ENCODE results near the gene SUMO4. TPM values are rescaled to one million over a fixed set of nuclear protein-coding genes. Genes with fewer than 3 reads are reported as not detected.
A peak's percentile ranks its signal among the peaks of the same experiment; 100 is the strongest.

The SUMO4 gene
- total and polyA plus RNA-seq, 12 donors: 0.06 to 0.68 (median 0.37) TPM; not detected in 1

DNA sequence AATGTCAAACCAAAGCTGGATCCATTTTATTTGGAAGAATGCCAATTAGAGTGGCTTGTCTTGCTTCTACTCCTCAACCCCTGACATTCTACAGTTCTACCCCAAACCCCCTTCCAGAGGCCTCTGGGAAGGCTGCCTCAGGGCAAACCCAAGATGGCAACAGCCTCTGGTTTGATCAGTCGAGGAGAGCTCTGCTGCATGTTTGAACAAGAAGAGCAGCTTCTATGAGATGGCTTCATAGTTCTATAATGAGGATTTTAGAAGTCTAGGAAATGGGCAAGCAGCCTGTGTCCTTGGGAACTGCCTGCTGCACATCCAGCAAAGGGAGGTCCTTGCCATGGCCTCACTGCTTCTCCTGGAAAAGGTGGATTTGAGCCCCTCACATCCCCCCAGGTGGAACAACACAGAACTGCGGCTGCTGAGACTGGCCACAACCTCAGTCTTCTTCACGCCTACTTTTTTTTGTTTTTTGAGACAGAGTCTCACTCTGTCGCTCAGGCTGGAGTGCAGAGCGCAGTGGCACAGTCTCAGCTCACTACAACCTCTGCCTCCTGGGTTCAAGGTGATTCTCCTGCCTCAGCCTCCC, 46.8 kb downstream of the SUMO4 start:
- ATAC-seq: no peak
- Histone ChIP-seq H3K27ac (no peak overlapping the region), H3K4me3 (no peak overlapping the region), H3K4me1 (peaks cover 7 to 20% (median 16%) of the 10 kb centered on the region in 9 donors), H3K9me3 (no peaks in the 10 kb centered on the region), H3K27me3 (peaks cover 0 to 79% (median 57%) of the 10 kb centered on the region in 7 donors), H3K36me3 (no peaks in the 10 kb centered on the region)
- WGBS, 2 donors: 91 to 95% methylated on average over 5 of the region's 5 CpGs
- no peak for DNase-seq
- intact Hi-C loops (cut with DNase I): no loop called here
- TF ChIP-seq, protein P1, sequence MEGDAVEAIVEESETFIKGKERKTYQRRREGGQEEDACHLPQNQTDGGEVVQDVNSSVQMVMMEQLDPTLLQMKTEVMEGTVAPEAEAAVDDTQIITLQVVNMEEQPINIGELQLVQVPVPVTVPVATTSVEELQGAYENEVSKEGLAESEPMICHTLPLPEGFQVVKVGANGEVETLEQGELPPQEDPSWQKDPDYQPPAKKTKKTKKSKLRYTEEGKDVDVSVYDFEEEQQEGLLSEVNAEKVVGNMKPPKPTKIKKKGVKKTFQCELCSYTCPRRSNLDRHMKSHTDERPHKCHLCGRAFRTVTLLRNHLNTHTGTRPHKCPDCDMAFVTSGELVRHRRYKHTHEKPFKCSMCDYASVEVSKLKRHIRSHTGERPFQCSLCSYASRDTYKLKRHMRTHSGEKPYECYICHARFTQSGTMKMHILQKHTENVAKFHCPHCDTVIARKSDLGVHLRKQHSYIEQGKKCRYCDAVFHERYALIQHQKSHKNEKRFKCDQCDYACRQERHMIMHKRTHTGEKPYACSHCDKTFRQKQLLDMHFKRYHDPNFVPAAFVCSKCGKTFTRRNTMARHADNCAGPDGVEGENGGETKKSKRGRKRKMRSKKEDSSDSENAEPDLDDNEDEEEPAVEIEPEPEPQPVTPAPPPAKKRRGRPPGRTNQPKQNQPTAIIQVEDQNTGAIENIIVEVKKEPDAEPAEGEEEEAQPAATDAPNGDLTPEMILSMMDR (IDR thresholded peaks at IDR 0.05): no peak

DNA sequence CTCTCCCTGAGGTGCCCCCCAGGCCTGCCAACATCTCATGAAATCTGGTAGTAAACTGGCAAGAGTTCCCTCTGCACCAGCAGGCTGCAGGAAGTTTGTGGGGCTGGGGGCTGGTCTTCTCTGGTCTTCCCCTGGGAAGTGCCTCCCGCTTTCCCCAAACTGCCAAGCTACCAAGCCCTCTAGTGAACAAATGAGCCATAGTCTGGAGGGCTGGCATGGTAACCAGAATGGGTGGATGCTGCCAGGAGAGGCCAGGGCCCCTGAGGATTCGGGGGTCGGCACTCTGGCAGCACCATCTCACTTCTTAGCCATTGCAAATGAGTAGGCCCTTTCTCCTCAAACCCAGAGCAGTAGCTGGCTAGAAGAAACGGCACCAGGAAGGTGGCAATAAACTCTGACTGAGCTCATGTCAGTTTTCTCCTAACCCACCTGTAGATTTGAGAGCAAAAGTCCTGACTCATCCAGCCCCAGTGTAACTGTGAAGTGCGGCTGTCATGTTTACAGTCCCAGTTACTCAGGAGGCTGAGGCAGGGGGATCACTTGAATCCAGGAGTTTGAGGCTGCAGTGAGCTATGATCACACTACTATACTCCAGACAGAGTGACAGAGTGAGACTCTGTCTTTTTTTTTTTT, 48.9 kb downstream of the SUMO4 start:
- TF ChIP-seq, protein P1 (IDR thresholded peaks at IDR 0.05): no peak
- ATAC-seq: no peak
- Histone ChIP-seq H3K9me3 (no peaks in the 10 kb centered on the region), H3K4me1 (peaks cover 15 to 37% (median 29%) of the 10 kb centered on the region in 9 donors), H3K36me3 (no peaks in the 10 kb centered on the region), H3K27me3 (peaks cover 0 to 70% (median 55%) of the 10 kb centered on the region in 7 donors), H3K27ac (no peak overlapping the region), H3K4me3 (no peak overlapping the region)
- no peak for DNase-seq
- intact Hi-C loops (cut with DNase I): no loop called here
- WGBS, 2 donors: 88 to 93% methylated on average over 5 of the region's 5 CpGs

DNA sequence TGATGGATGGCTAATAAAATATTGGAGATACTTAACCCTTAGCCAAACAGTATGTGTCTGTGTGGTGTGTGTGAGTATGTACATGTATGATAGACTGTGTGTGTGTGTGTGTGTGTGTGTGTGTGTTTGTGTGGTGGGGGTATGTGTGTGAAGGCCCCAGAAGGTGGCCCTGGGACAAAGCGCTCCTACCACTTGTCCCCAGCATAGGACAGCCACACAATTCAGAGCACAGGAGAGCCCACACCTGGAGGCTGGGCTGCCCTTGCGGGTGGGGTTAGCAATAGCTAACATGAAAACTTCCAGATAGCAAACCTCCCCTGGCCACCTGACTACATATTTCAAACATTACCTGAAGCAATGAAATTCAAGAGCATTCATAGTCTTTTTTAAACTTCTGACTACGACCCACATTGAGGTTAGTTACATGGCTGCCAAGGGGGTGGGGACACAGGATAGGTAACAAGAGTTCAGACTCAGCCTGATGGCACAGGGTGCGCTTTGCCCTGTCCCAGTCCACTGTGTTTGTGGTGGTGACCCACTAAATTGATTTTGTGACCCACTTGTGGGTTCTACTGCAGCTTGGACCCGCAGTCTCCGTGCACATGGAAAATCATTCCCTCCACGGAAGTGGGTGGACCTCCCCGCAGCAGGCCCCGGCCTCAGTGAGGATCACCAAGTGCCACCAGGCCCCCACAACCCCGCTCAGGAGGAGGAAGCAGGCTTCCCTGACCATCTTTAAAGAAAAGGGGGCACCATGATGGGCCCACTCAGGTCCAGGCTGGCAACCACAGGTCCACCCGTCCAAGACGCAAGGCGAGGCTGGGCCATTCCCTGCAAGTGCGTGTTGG, 50.0 kb downstream of the SUMO4 start:
- WGBS, 2 donors: 82 to 86% methylated on average over 14 of the region's 14 CpGs
- intact Hi-C loops (cut with DNase I): loop anchor here in 1 of 10 donors (5.0 kb wide), 1 partner anchor 67 kb away; no protein-coding TSS in a partner anchor
- TF ChIP-seq, protein P1 (IDR thresholded peaks at IDR 0.05): no peak
- Histone ChIP-seq H3K4me1 (peaks cover 23 to 48% (median 36%) of the 10 kb centered on the region in 9 donors), H3K9me3 (no peaks in the 10 kb centered on the region), H3K36me3 (no peaks in the 10 kb centered on the region), H3K27me3 (peaks cover 0 to 66% (median 52%) of the 10 kb centered on the region in 7 donors), H3K27ac (no peak overlapping the region), H3K4me3 (peak overlapping the region in 9 of 10 donors; percentile 39 to 63 (median 55))
- ATAC-seq (no peak), DNase-seq (no peak)

Other genes starting within 250 kb of the SUMO4 start
- 10 to 100 TPM; 49.1 to 72.5 (median 55.6) TPM for gene TAB2, start 82.5 kb upstream of the SUMO4 start, total RNA-seq
- gene TAB2, start 82.5 kb upstream of the SUMO4 start, polyA plus RNA-seq: 10 to 100 TPM; 13.6 to 22.5 TPM
- 1 to 10 TPM in 1 of 10 donors, under 1 TPM in 9; 0.14 to 1.2 (median 0.31) TPM for gene ZC3H12D, start 84.8 kb downstream of the SUMO4 start, total RNA-seq
- gene ZC3H12D, start 84.8 kb downstream of the SUMO4 start, polyA plus RNA-seq: under 1 TPM; 0.19 to 0.95 TPM
- 10 to 100 TPM; 15.2 to 22.0 (median 18.1) TPM for gene PPIL4, start 145.8 kb downstream of the SUMO4 start, total RNA-seq
- gene PPIL4, start 145.8 kb downstream of the SUMO4 start, polyA plus RNA-seq: 10 to 100 TPM in 1 of 2 donors, 1 to 10 TPM in 1; 9.4 to 15.1 TPM
- 10 to 100 TPM; 48.6 to 59.3 (median 55.7) TPM for gene GINM1, start 166.1 kb downstream of the SUMO4 start, total RNA-seq
- 10 to 100 TPM; 26.8 to 46.1 TPM for gene GINM1, start 166.1 kb downstream of the SUMO4 start, polyA plus RNA-seq
- 10 to 100 TPM in 8 of 10 donors, 1 to 10 TPM in 2; 9.4 to 14.2 (median 12.0) TPM for gene KATNA1, start 248.5 kb downstream of the SUMO4 start, total RNA-seq
- 10 to 100 TPM in 1 of 2 donors, 1 to 10 TPM in 1; 6.8 to 13.3 TPM for gene KATNA1, start 248.5 kb downstream of the SUMO4 start, polyA plus RNA-seq